IMR-90 (cell line): Measurements from ENCODE around the gene FAM13B. TPM values are rescaled to one million over a fixed set of nuclear protein-coding genes. Genes with fewer than 3 reads are reported as not detected.

Experiments used
- ATAC-seq: fragments of 200-7000 bp; cut with Tn5 transposase; 2 replicates; pipeline ENCODE4 v1.9.1; 2020; ENCODE audit warnings: low read depth, mild to moderate bottlenecking, moderate library complexity
- BruUV-seq: library from RNA; stranded (reverse); fragments of 400-500 nt; replicated peaks from 2 replicates; lab custom pipeline; 2021; lab: Mats Ljungman, UMichigan
- CTCF ChIA-PET: fragments of 300-600 bp; formaldehyde crosslinking; extraction: SDS; loops from one replicate; lab custom pipeline; 2021; ENCODE audit warnings: antibody characterized with exemption; lab: Yijun Ruan, JAX
- POLR2A ChIA-PET: fragments of 300-600 bp; sonication (Branson Sonifier 250); formaldehyde crosslinking; loops from one replicate; lab custom pipeline; 2022; ENCODE audit warnings: antibody characterized with exemption; ENCODE audit not compliant: unreplicated experiment; lab: Charles Lee
- DNase-seq: peaks from one replicate; pipeline ENCODE4 v3.0.0; 2013
- H2AFZ ChIP-seq: replicated peaks from 2 replicates; pipeline ENCODE3; 2013; ENCODE audit warnings: low read length, mild to moderate bottlenecking; ENCODE audit not compliant: poor library complexity
- H2AK5ac ChIP-seq: 2 replicates; pipeline ENCODE4 v1.6.1; 2013; ENCODE audit warnings: low read depth, low read length, inconsistent platforms
- H2AK9ac ChIP-seq: replicated peaks from 2 replicates; pipeline ENCODE3; 2013; ENCODE audit warnings: mild to moderate bottlenecking, low read depth, low read length, moderate library complexity; ENCODE audit not compliant: poor library complexity
- H2BK120ac ChIP-seq: 2 replicates; pipeline ENCODE4 v1.6.1; 2013; ENCODE audit warnings: low read depth, low read length, inconsistent platforms
- H2BK15ac ChIP-seq: 3 replicates; pipeline ENCODE4 v1.6.1; 2013; ENCODE audit warnings: low read depth, low read length, inconsistent platforms
- H2BK20ac ChIP-seq: 2 replicates; pipeline ENCODE4 v1.6.1; 2013; ENCODE audit warnings: low read depth, mild to moderate bottlenecking, inconsistent platforms, low read length, moderate library complexity
- H2BK5ac ChIP-seq: 2 replicates; pipeline ENCODE4 v1.6.1; 2013; ENCODE audit warnings: mild to moderate bottlenecking, low read depth, low read length, inconsistent platforms; ENCODE audit not compliant: poor library complexity, severe bottlenecking
- H3K14ac ChIP-seq: replicated peaks from 2 replicates; pipeline ENCODE4 v1.6.1; 2013; ENCODE audit warnings: low read depth, low read length, inconsistent platforms
- H3K18ac ChIP-seq: 2 replicates; pipeline ENCODE4 v1.6.1; 2013; ENCODE audit warnings: low read depth, low read length, control low read depth
- H3K23ac ChIP-seq: 2 replicates; pipeline ENCODE4 v1.6.1; 2013; ENCODE audit warnings: low read depth, low read length, inconsistent platforms
- H3K27ac ChIP-seq: 2 replicates; pipeline ENCODE4 v1.5.1; 2013; ENCODE audit warnings: mild to moderate bottlenecking, control low read depth, low read length; ENCODE audit not compliant: insufficient read depth
- H3K27me3 ChIP-seq: 2 replicates; pipeline ENCODE4 v1.6.1; 2013; ENCODE audit warnings: low read length; ENCODE audit not compliant: control insufficient read depth, insufficient read depth
- H3K36me3 ChIP-seq: 2 replicates; pipeline ENCODE4 v1.6.1; 2013; ENCODE audit warnings: low read length, mixed read lengths; ENCODE audit not compliant: control insufficient read depth, insufficient read depth
- H3K4ac ChIP-seq: 2 replicates; pipeline ENCODE4 v1.6.1; 2013; ENCODE audit warnings: low read depth, low read length, inconsistent platforms
- H3K4me1 ChIP-seq: 2 replicates; pipeline ENCODE4 v1.6.1; 2013; ENCODE audit warnings: low read length, mixed read lengths; ENCODE audit not compliant: control insufficient read depth, insufficient read depth
- H3K4me2 ChIP-seq: 2 replicates; pipeline ENCODE4 v1.6.1; 2013; ENCODE audit warnings: low read depth, mild to moderate bottlenecking, control low read depth, low read length, moderate library complexity
- H3K4me3 ChIP-seq: 2 replicates; pipeline ENCODE4 v1.5.1; 2013; ENCODE audit warnings: low read depth, mild to moderate bottlenecking, control low read depth, low read length, moderate library complexity; ENCODE audit not compliant: insufficient read depth
- H3K56ac ChIP-seq: 2 replicates; pipeline ENCODE4 v1.6.1; 2013; ENCODE audit warnings: low read length, inconsistent platforms; ENCODE audit not compliant: insufficient read depth; ENCODE audit errors: extremely low read depth
- H3K79me1 ChIP-seq, 2 experiments: 2 replicates each; pipeline ENCODE4 v1.6.1; 2013; ENCODE audit warnings: low read length in 2 of 2, inconsistent platforms in 1 of 2, low read depth in 1 of 2
- H3K9ac ChIP-seq: 2 replicates; pipeline ENCODE4 v1.6.1; 2013; ENCODE audit warnings: low read depth, low read length, control low read depth
- H3K9me1 ChIP-seq: 2 replicates; pipeline ENCODE4 v1.6.1; 2013; ENCODE audit warnings: low read length, inconsistent platforms; ENCODE audit not compliant: insufficient read depth
- H3K9me3 ChIP-seq: 2 replicates; pipeline ENCODE4 v1.6.1; 2013; ENCODE audit warnings: low read length; ENCODE audit not compliant: control insufficient read depth, insufficient read depth
- H4K20me1 ChIP-seq: 2 replicates; pipeline ENCODE4 v1.6.1; 2013; ENCODE audit warnings: low read length, inconsistent platforms; ENCODE audit not compliant: insufficient read depth
- H4K5ac ChIP-seq: 2 replicates; pipeline ENCODE4 v1.6.1; 2013; ENCODE audit warnings: mild to moderate bottlenecking, low read depth, low read length, control low read depth
- H4K8ac ChIP-seq, 2 experiments: 2 replicates each; pipeline ENCODE4 v1.6.1; 2013; ENCODE audit warnings: low read depth in 2 of 2, low read length in 2 of 2, control low read depth in 1 of 2, inconsistent platforms in 1 of 2
- H4K91ac ChIP-seq: 2 replicates; pipeline ENCODE4 v1.6.1; 2013; ENCODE audit warnings: low read depth, low read length, inconsistent platforms; ENCODE audit not compliant: insufficient read depth
- BHLHE40 ChIP-seq: fragments of 150-350 bp; IDR thresholded peaks from 2 replicates; pipeline ENCODE4 v1.6.1; 2016; ENCODE audit warnings: mild to moderate bottlenecking, low read depth, low read length
- CEBPB ChIP-seq: IDR thresholded peaks from 2 replicates; pipeline ENCODE4 v1.6.1; 2012; ENCODE audit warnings: low read depth, low read length, improper control_type of control experiment
- CHD1 ChIP-seq: IDR thresholded peaks from 2 replicates; pipeline ENCODE4 v1.6.1; 2012; ENCODE audit warnings: low read depth, low read length, improper control_type of control experiment
- ELK1 ChIP-seq: fragments of 150-350 bp; IDR thresholded peaks from 2 replicates; pipeline ENCODE4 v1.6.1; 2016; ENCODE audit warnings: low read depth, mild to moderate bottlenecking, low read length, moderate library complexity, borderline replicate concordance
- FOS ChIP-seq: fragments of 150-350 bp; IDR thresholded peaks from 2 replicates; pipeline ENCODE4 v1.6.1; 2016; ENCODE audit warnings: low read depth, low read length
- MAFK ChIP-seq: IDR thresholded peaks from 2 replicates; pipeline ENCODE4 v1.6.1; 2012; ENCODE audit warnings: low read depth, low read length, improper control_type of control experiment
- MAZ ChIP-seq: IDR thresholded peaks from 2 replicates; pipeline ENCODE4 v1.6.1; 2012; ENCODE audit warnings: low read depth, mild to moderate bottlenecking, low read length, improper control_type of control experiment, moderate library complexity, borderline replicate concordance
- MXI1 ChIP-seq: IDR thresholded peaks from 2 replicates; pipeline ENCODE4 v1.6.1; 2012; ENCODE audit warnings: low read depth, mild to moderate bottlenecking, low read length, moderate library complexity, borderline replicate concordance
- NFE2L2 ChIP-seq: fragments of 150-350 bp; IDR thresholded peaks from 2 replicates; pipeline ENCODE4 v1.6.1; 2016; ENCODE audit warnings: low read depth, mild to moderate bottlenecking, low read length
- POLR2A ChIP-seq: IDR thresholded peaks from 2 replicates; pipeline ENCODE4 v1.6.1; 2012; ENCODE audit warnings: mild to moderate bottlenecking, low read depth, low read length
- RAD21 ChIP-seq: IDR thresholded peaks from 2 replicates; pipeline ENCODE4 v1.6.1; 2012; ENCODE audit warnings: low read length, improper control_type of control experiment
- RCOR1 ChIP-seq: IDR thresholded peaks from 2 replicates; pipeline ENCODE4 v1.6.1; 2012; ENCODE audit warnings: mild to moderate bottlenecking, low read length, improper control_type of control experiment; ENCODE audit not compliant: insufficient replicate concordance
- RFX5 ChIP-seq: IDR thresholded peaks from 2 replicates; pipeline ENCODE4 v1.8.0; 2012; ENCODE audit warnings: low read depth, mild to moderate bottlenecking, low read length, moderate library complexity
- SMC3 ChIP-seq: fragments of 150-350 bp; IDR thresholded peaks from 2 replicates; pipeline ENCODE4 v1.6.1; 2016; ENCODE audit warnings: low read depth, mild to moderate bottlenecking, antibody characterized with exemption, low read length, moderate library complexity
- WGBS, 2 experiments: methylation state at CpG; one replicate each; pipeline versions ENCODE4 v1.1.5 to v1.1.7; 2013; ENCODE audit warnings: missing lambda C conversion rate in 2 of 2; ENCODE audit not compliant: insufficient read length in 1 of 2; ENCODE audit errors: extremely low coverage in 2 of 2; 5-methylcytosine and 5-hydroxymethylcytosine counted together
- dilution Hi-C: fragments of 300-500 bp; cut with HindIII; formaldehyde crosslinking; loops from one replicate; pipeline ENCODE4 v1.14.3; 2018; ENCODE audit warnings: low sequenced_read_pairs; ENCODE audit not compliant: unreplicated experiment
- in situ Hi-C: fragments of 300-500 bp; cut with MboI; formaldehyde crosslinking; loops from 3 replicates; pipeline ENCODE4 v1.14.3; 2019; ENCODE audit warnings: low sequenced_read_pairs, inconsistent platforms, mixed read lengths
- intact Hi-C: fragments of 100-400 bp; cut with micrococcal nuclease; formaldehyde crosslinking; loops from 2 replicates; pipeline ENCODE4 v1.10.0; 2022
- polyA plus RNA-seq, 3 experiments: library from polyadenylated mRNA; depleted of rRNA; stranded (reverse); fragments of >200 nt; gene quantifications; 2 replicates each; pipeline ENCODE4 v1.2.3, GENCODE V29; 2012; ENCODE audit warnings: low replicate concordance in 1 of 3
- total RNA-seq: library from RNA; depleted of rRNA; stranded (reverse); fragments of >200 nt; gene quantifications from 2 replicates; pipeline ENCODE4 v1.2.3, GENCODE V29; 2012
- TF ChIP-seq, protein P1 (sequence below): fragments of 150-350 bp; IDR thresholded peaks from 2 replicates; pipeline ENCODE4 v1.6.1; 2017; ENCODE audit warnings: mild to moderate bottlenecking, antibody characterized with exemption, low read length, low read depth
- TF ChIP-seq, protein P2 (sequence below): conservative IDR thresholded peaks from 2 replicates; pipeline ENCODE4 v1.5.1; 2012; ENCODE audit warnings: mild to moderate bottlenecking, low read depth, low read length, improper control_type of control experiment

Gene FAM13B
- total and polyA plus RNA-seq, 2 of the 4 experiments (the other 2 are of a cell fraction): 14.6 to 15.1 TPM

GRCh38 chr5:137975208-137975607, 57.7 kb downstream of the FAM13B start:
- CTCF ChIA-PET: no interaction called here

More at GRCh38 chr5:137975208-137975607, 57.7 kb downstream of the FAM13B start:
- Histone ChIP-seq H3K4ac (no peak overlapping the region), H2AK5ac (no peak overlapping the region), H4K5ac (no peak overlapping the region), H2BK120ac (no peak overlapping the region), H3K9ac (no peak overlapping the region), H3K56ac (no peak overlapping the region), H2BK5ac (no peak overlapping the region), H3K9me3 (no peaks in the 10 kb centered on the region), H2BK15ac (no peak overlapping the region), H3K4me1 (no peaks in the 10 kb centered on the region), H3K27ac (no peak overlapping the region), H2AK9ac (no peak overlapping the region), H3K4me2 (no peak overlapping the region), H3K18ac (no peak overlapping the region), H2BK20ac (no peak overlapping the region), H4K91ac (no peak overlapping the region), H4K20me1 (no peaks in the 10 kb centered on the region), H3K79me1 (peaks cover 3 to 4% of the 10 kb centered on the region in 2 experiments; a peak in 3 of 4 replicates), H3K36me3 (peaks cover 2% of the 10 kb centered on the region), H3K27me3 (no peaks in the 10 kb centered on the region), H3K9me1 (no peaks in the 10 kb centered on the region), H2AFZ (no peak overlapping the region), H3K23ac (no peak overlapping the region), H4K8ac (no peak overlapping the region), H3K4me3 (no peak overlapping the region), H3K14ac (no peak overlapping the region)
- ATAC-seq (no peak), DNase-seq (no peak)
- no TSS peak for BruUV-seq
- no peak for TF ChIP-seq MAZ
- no peak for TF ChIP-seq POLR2A
- no peak for TF ChIP-seq CHD1
- no peak for TF ChIP-seq NFE2L2
- TF ChIP-seq RAD21: no peak
- no peak for TF ChIP-seq FOS
- TF ChIP-seq CEBPB: no peak
- no peak for TF ChIP-seq SMC3
- TF ChIP-seq, protein P1, sequence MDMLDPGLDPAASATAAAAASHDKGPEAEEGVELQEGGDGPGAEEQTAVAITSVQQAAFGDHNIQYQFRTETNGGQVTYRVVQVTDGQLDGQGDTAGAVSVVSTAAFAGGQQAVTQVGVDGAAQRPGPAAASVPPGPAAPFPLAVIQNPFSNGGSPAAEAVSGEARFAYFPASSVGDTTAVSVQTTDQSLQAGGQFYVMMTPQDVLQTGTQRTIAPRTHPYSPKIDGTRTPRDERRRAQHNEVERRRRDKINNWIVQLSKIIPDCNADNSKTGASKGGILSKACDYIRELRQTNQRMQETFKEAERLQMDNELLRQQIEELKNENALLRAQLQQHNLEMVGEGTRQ: no peak
- TF ChIP-seq, protein P2, sequence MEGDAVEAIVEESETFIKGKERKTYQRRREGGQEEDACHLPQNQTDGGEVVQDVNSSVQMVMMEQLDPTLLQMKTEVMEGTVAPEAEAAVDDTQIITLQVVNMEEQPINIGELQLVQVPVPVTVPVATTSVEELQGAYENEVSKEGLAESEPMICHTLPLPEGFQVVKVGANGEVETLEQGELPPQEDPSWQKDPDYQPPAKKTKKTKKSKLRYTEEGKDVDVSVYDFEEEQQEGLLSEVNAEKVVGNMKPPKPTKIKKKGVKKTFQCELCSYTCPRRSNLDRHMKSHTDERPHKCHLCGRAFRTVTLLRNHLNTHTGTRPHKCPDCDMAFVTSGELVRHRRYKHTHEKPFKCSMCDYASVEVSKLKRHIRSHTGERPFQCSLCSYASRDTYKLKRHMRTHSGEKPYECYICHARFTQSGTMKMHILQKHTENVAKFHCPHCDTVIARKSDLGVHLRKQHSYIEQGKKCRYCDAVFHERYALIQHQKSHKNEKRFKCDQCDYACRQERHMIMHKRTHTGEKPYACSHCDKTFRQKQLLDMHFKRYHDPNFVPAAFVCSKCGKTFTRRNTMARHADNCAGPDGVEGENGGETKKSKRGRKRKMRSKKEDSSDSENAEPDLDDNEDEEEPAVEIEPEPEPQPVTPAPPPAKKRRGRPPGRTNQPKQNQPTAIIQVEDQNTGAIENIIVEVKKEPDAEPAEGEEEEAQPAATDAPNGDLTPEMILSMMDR: no peak
- no peak for TF ChIP-seq MAFK
- TF ChIP-seq ELK1: no peak
- TF ChIP-seq BHLHE40: no peak
- TF ChIP-seq RCOR1: no peak
- no peak for TF ChIP-seq MXI1
- TF ChIP-seq RFX5: no peak
- in situ Hi-C loops (no loop called here), intact Hi-C loops (no loop called here), dilution Hi-C loops (no loop called here)
- POLR2A ChIA-PET: no interaction called here
- WGBS, 2 experiments: 96 to 100% methylated on average over 2 to 3 of the region's 3 CpGs
